GM23338 (cell line): ENCODE data around the gene RAD51B. TPM values are rescaled to one million over a fixed set of nuclear protein-coding genes. Genes with fewer than 3 reads are reported as not detected.

Experiments used
- ATAC-seq: fragments of 200-7000 bp; cut with Tn5 transposase; 3 replicates; pipeline ENCODE4 v1.9.1; 2020
- DNase-seq: peaks from one replicate; pipeline ENCODE4 v3.0.0-alpha.2; 2015; ENCODE audit warnings: low spot score
- H2AFZ ChIP-seq: fragments of 200-600 bp; sonication (generic); 2 replicates; pipeline ENCODE4 v1.8.0; 2016; ENCODE audit warnings: antibody characterized with exemption, mild to moderate bottlenecking, moderate library complexity
- H3F3A ChIP-seq: fragments of 200-600 bp; sonication (generic); replicated peaks from 2 replicates; pipeline ENCODE4 v1.8.0; 2017; ENCODE audit warnings: antibody characterized with exemption, mixed run types, low read depth
- H3K27ac ChIP-seq: fragments of 200-600 bp; sonication (generic); 2 replicates; pipeline ENCODE4 v1.6.1; 2016; ENCODE audit warnings: low read depth
- H3K27me3 ChIP-seq: fragments of 200-600 bp; sonication (generic); 2 replicates; pipeline ENCODE4 v1.8.0; 2016; ENCODE audit warnings: mild to moderate bottlenecking, mixed run types, moderate library complexity; ENCODE audit not compliant: insufficient read depth
- H3K36me3 ChIP-seq: fragments of 200-600 bp; sonication (generic); 2 replicates; pipeline ENCODE4 v1.8.0; 2016; ENCODE audit warnings: mild to moderate bottlenecking; ENCODE audit not compliant: insufficient read depth
- H3K4me1 ChIP-seq: fragments of 200-600 bp; sonication (generic); 2 replicates; pipeline ENCODE4 v1.8.0; 2016; ENCODE audit warnings: mild to moderate bottlenecking, moderate library complexity; ENCODE audit not compliant: insufficient read depth
- H3K4me2 ChIP-seq: fragments of 200-600 bp; sonication (generic); 2 replicates; pipeline ENCODE4 v1.7.1; 2017; ENCODE audit warnings: mixed run types
- H3K4me3 ChIP-seq: fragments of 200-600 bp; sonication (generic); 2 replicates; pipeline ENCODE4 v1.6.1; 2016; ENCODE audit warnings: mixed run types
- H3K79me2 ChIP-seq: fragments of 200-600 bp; sonication (generic); replicated peaks from 2 replicates; pipeline ENCODE4 v1.8.0; 2017; ENCODE audit warnings: mild to moderate bottlenecking; ENCODE audit not compliant: insufficient read depth
- H3K9me2 ChIP-seq: fragments of 200-600 bp; sonication (generic); 2 replicates; pipeline ENCODE4 v1.8.0; 2017; ENCODE audit not compliant: insufficient read depth
- H4K20me1 ChIP-seq: fragments of 200-600 bp; sonication (generic); replicated peaks from 2 replicates; pipeline ENCODE4 v1.8.0; 2017; ENCODE audit warnings: mild to moderate bottlenecking; ENCODE audit not compliant: insufficient read depth
- H3K27ac Mint-ChIP-seq: 2 replicates; pipeline ENCODE4 v1.8.0; 2020; ENCODE audit warnings: inconsistent platforms, mild to moderate bottlenecking, moderate library complexity, mixed read lengths
- H3K27me3 Mint-ChIP-seq: 3 replicates; pipeline ENCODE4 v1.8.0; 2022; ENCODE audit warnings: low read depth, mild to moderate bottlenecking, moderate library complexity, mixed read lengths, inconsistent platforms; ENCODE audit not compliant: insufficient read depth, poor library complexity
- H3K36me3 Mint-ChIP-seq: 3 replicates; pipeline ENCODE4 v1.8.0; 2021; ENCODE audit warnings: low read depth, mild to moderate bottlenecking, inconsistent platforms, moderate library complexity, mixed read lengths
- H3K4me1 Mint-ChIP-seq: 3 replicates; pipeline ENCODE4 v1.8.0; 2020; ENCODE audit warnings: mild to moderate bottlenecking, inconsistent platforms, mixed read lengths
- H3K4me3 Mint-ChIP-seq: 3 replicates; pipeline ENCODE4 v1.8.0; 2021; ENCODE audit warnings: moderate library complexity, mild to moderate bottlenecking, inconsistent platforms, mixed read lengths
- H3K9me3 Mint-ChIP-seq: 3 replicates; pipeline ENCODE4 v1.8.0; 2020; ENCODE audit warnings: moderate library complexity, mild to moderate bottlenecking, inconsistent platforms, mixed read lengths
- CREB1 ChIP-seq: fragments of 250-450 bp; sonication (Bioruptor Pico); IDR thresholded peaks from 2 replicates; pipeline ENCODE4 v1.5.0; 2020; ENCODE audit warnings: low read depth, mild to moderate bottlenecking, moderate library complexity
- CTCF ChIP-seq, 2 experiments: fragments of 200-600 bp in 1 of 2; sonication (generic) in 1 of 2; conservative IDR thresholded peaks; 2 replicates each; pipeline versions ENCODE4 v1.5.1 to v1.6.1; 2016 to 2017; ENCODE audit warnings: antibody characterized with exemption in 2 of 2, low read depth in 2 of 2, mild to moderate bottlenecking in 2 of 2, moderate library complexity in 1 of 2
- EZH2 ChIP-seq: fragments of 200-600 bp; sonication (generic); IDR thresholded peaks from one replicate; pipeline ENCODE4 v1.8.0; 2017; ENCODE audit warnings: antibody characterized with exemption, mild to moderate bottlenecking, low read depth; ENCODE audit not compliant: unreplicated experiment
- EZH2phosphoT487 ChIP-seq: fragments of 200-600 bp; sonication (generic); IDR thresholded peaks from one replicate; pipeline ENCODE4 v1.8.1; 2018; ENCODE audit warnings: antibody characterized with exemption; ENCODE audit not compliant: unreplicated experiment
- JUNB ChIP-seq: IDR thresholded peaks from one replicate; pipeline ENCODE4 v1.6.1; 2016; ENCODE audit warnings: antibody characterized with exemption; ENCODE audit not compliant: unreplicated experiment
- POLR2AphosphoS5 ChIP-seq: IDR thresholded peaks from 2 replicates; pipeline ENCODE4 v1.6.1; 2016; ENCODE audit warnings: antibody characterized with exemption, low read depth
- REST ChIP-seq: IDR thresholded peaks from one replicate; pipeline ENCODE4 v1.6.1; 2018; ENCODE audit warnings: antibody characterized with exemption; ENCODE audit not compliant: unreplicated experiment
- ZNF114 ChIP-seq: fragments of 250-450 bp; sonication (Bioruptor Pico); IDR thresholded peaks from 2 replicates; pipeline ENCODE4 v1.5.0; 2020; ENCODE audit warnings: mild to moderate bottlenecking, moderate library complexity
- ZNF331 ChIP-seq: fragments of 250-450 bp; sonication (Bioruptor Pico); IDR thresholded peaks from 2 replicates; pipeline ENCODE4 v1.5.0; 2020; ENCODE audit warnings: low read depth, mild to moderate bottlenecking, moderate library complexity
- polyA plus RNA-seq: library from polyadenylated mRNA; unstranded; fragments of >200 nt; fragmentation: Nextera tagmentation; extraction: Ambion mirVana; gene quantifications from 2 replicates; pipeline ENCODE4 v1.2.1, GENCODE V29; 2016
- total RNA-seq: library from RNA; depleted of rRNA; stranded (reverse); fragments of >200 nt; shearing (Covaris generic); gene quantifications from 2 replicates; pipeline ENCODE4 v1.2.3, GENCODE V29; 2014
- TF ChIP-seq, protein P1 (sequence below): IDR thresholded peaks from 2 replicates; pipeline ENCODE4 v1.6.1; 2016; ENCODE audit warnings: antibody characterized with exemption

RAD51B gene
- total and polyA plus RNA-seq, 2 experiments from 2014 or later: 15.7 to 29.1 TPM

- Mint-ChIP-seq H3K4me1 (peaks cover 12% of the 10 kb centered on the region), H3K27ac (0 out of 2 replicates have a peak overlapping the region, but pooled peaks have one; percentile 7), H3K36me3 (no peaks in the 10 kb centered on the region), H3K4me3 (no peak overlapping the region), H3K9me3 (no peaks in the 10 kb centered on the region; the same call in 2 of the 3 replicates), H3K27me3 (peaks cover 2% of the 10 kb centered on the region)
- DNase-seq: no peak
- no peak overlapping the region for H3K4me3 ChIP-seq
- H2AFZ ChIP-seq: no peak overlapping the region
- no peaks in the 10 kb centered on the region for H3K79me2 ChIP-seq
- no peak for ATAC-seq
- no peak overlapping the region for H3K27ac ChIP-seq
- no peaks in the 10 kb centered on the region for H3F3A ChIP-seq
- TF ChIP-seq EZH2 (no peak), REST (no peak), JUNB (no peak), CREB1 (CRISPR knock-in tag) (no peak), POLR2AphosphoS5 (no peak), CTCF (conservative IDR thresholded peaks at IDR 0.05; ENCODE audit: low read depth in 2 of 2) (no peak)
- TF ChIP-seq, protein P1, sequence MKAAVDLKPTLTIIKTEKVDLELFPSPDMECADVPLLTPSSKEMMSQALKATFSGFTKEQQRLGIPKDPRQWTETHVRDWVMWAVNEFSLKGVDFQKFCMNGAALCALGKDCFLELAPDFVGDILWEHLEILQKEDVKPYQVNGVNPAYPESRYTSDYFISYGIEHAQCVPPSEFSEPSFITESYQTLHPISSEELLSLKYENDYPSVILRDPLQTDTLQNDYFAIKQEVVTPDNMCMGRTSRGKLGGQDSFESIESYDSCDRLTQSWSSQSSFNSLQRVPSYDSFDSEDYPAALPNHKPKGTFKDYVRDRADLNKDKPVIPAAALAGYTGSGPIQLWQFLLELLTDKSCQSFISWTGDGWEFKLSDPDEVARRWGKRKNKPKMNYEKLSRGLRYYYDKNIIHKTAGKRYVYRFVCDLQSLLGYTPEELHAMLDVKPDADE: no peak
- H3K27me3 ChIP-seq: no peaks in the 10 kb centered on the region
- H3K4me2 ChIP-seq: no peak overlapping the region
- no peaks in the 10 kb centered on the region for H3K9me2 ChIP-seq
- H3K36me3 ChIP-seq: no peaks in the 10 kb centered on the region
- no peaks in the 10 kb centered on the region for H3K4me1 ChIP-seq
- H4K20me1 ChIP-seq: no peaks in the 10 kb centered on the region
Measured at GRCh38 chr14:68407285-68407684, 587.7 kb downstream of the RAD51B start.

DNA sequence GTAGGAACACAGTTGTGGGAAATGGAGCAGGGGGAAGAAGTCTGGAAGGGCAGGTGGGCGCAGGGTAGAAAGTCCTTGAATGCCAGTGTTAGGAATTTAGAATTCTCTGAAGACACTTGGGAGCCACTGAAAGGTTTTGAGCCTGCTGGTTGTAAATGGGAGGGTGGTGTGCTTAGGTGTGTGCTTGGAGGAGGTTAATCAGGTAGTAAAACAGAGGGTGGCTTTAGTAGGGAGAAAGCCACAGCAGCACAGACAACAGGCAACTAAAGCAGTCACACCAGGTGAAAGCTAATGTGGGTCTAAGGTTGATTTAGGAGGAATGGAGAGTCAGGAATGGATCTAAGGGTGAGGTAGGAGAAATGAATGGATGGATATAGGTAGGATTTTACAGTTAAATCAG lies 588.2 kb downstream of the RAD51B start:
- H3K4me1 Mint-ChIP-seq: peaks cover 12% of the 10 kb centered on the region
- peak overlapping the region; percentile 19; the same call in 1 of the 2 replicates for H2AFZ ChIP-seq
- H3K27me3 ChIP-seq: no peaks in the 10 kb centered on the region
- H3K36me3 ChIP-seq: no peaks in the 10 kb centered on the region
- H3K4me3 ChIP-seq: no peak overlapping the region
- no peaks in the 10 kb centered on the region for H3K9me2 ChIP-seq
- H3K9me3 Mint-ChIP-seq: no peaks in the 10 kb centered on the region; the same call in 2 of the 3 replicates
- no peak overlapping the region for H3K4me3 Mint-ChIP-seq
- H3K36me3 Mint-ChIP-seq: no peaks in the 10 kb centered on the region
- H3K27me3 Mint-ChIP-seq: peaks cover 2% of the 10 kb centered on the region
- no peaks in the 10 kb centered on the region for H3K79me2 ChIP-seq
- no peaks in the 10 kb centered on the region for H3K4me1 ChIP-seq
- DNase-seq: no peak
- H3K4me2 ChIP-seq: no peak overlapping the region
- H4K20me1 ChIP-seq: no peaks in the 10 kb centered on the region
- ATAC-seq: peak; percentile 60
- H3K27ac ChIP-seq: no peak overlapping the region
- H3F3A ChIP-seq: no peaks in the 10 kb centered on the region
- peak overlapping the region; percentile 7 for H3K27ac Mint-ChIP-seq
- no peak for TF ChIP-seq JUNB
- no peak for TF ChIP-seq CREB1 (CRISPR knock-in tag)
- no peak for TF ChIP-seq CTCF (conservative IDR thresholded peaks at IDR 0.05; ENCODE audit: low read depth in 2 of 2)
- TF ChIP-seq, protein P1: no peak
- TF ChIP-seq ZNF114 (CRISPR knock-in tag): no peak
- no peak for TF ChIP-seq EZH2phosphoT487
- no peak for TF ChIP-seq ZNF331 (CRISPR knock-in tag)
